PC-9 (cell line): ENCODE measurements around the gene STK40. TPM values are rescaled to one million over a fixed set of nuclear protein-coding genes. Genes with fewer than 3 reads are reported as not detected.

ENCODE experiments used
- BruUV-seq: library from RNA; stranded (reverse); fragments of 400-500 nt; replicated peaks from 2 replicates; lab custom pipeline; 2021; lab: Mats Ljungman, UMichigan
- CTCF ChIA-PET: fragments of 300-600 bp; sonication (Branson Sonifier 250); formaldehyde crosslinking; loops from one replicate; lab custom pipeline; 2022; ENCODE audit warnings: antibody characterized with exemption; lab: Charles Lee
- POLR2A ChIA-PET: fragments of 300-600 bp; sonication (Branson Sonifier 250); formaldehyde crosslinking; loops from one replicate; lab custom pipeline; 2022; ENCODE audit warnings: antibody characterized with exemption; ENCODE audit not compliant: unreplicated experiment; lab: Charles Lee
- DNase-seq, 2 experiments: peaks; one replicate each; pipeline versions ENCODE4 v3.0.0 to v3.0.0-alpha.2; 2015 to 2022; ENCODE audit warnings: mixed read lengths in 1 of 2
- H2AFZ ChIP-seq: fragments of 200-600 bp; sonication (generic); 2 replicates; pipeline ENCODE4 v1.8.1; 2017; ENCODE audit warnings: antibody characterized with exemption
- H3F3A ChIP-seq: fragments of 200-600 bp; sonication (generic); 2 replicates; pipeline ENCODE4 v1.8.1; 2017; ENCODE audit warnings: antibody characterized with exemption, mild to moderate bottlenecking, low read depth; ENCODE audit not compliant: insufficient read depth
- H3K27ac ChIP-seq: fragments of 200-600 bp; sonication (generic); 2 replicates; pipeline ENCODE4 v1.6.1; 2016; ENCODE audit warnings: mixed run types
- H3K27me3 ChIP-seq: fragments of 200-600 bp; sonication (generic); 2 replicates; pipeline ENCODE4 v1.6.1; 2016; ENCODE audit warnings: low read depth, mixed run types; ENCODE audit not compliant: insufficient read depth
- H3K36me3 ChIP-seq: fragments of 200-600 bp; sonication (generic); 2 replicates; pipeline ENCODE4 v1.6.1; 2016; ENCODE audit warnings: low read depth, mixed run types
- H3K4me1 ChIP-seq: fragments of 200-600 bp; sonication (generic); replicated peaks from 2 replicates; pipeline ENCODE4 v1.6.1; 2016; ENCODE audit warnings: mixed run types; ENCODE audit not compliant: insufficient read depth
- H3K4me2 ChIP-seq: fragments of 200-600 bp; sonication (generic); 2 replicates; pipeline ENCODE4 v1.6.1; 2017; ENCODE audit warnings: mixed run types
- H3K4me3 ChIP-seq: fragments of 200-600 bp; sonication (generic); 2 replicates; pipeline ENCODE4 v1.6.1; 2016; ENCODE audit warnings: mixed run types
- H3K79me2 ChIP-seq: fragments of 200-600 bp; sonication (generic); 2 replicates; pipeline ENCODE4 v1.6.1; 2017; ENCODE audit warnings: low read depth, mixed run types
- H3K9me2 ChIP-seq: fragments of 200-600 bp; sonication (generic); 2 replicates; pipeline ENCODE4 v1.8.1; 2017; ENCODE audit warnings: mild to moderate bottlenecking; ENCODE audit not compliant: insufficient read depth
- H3K9me3 ChIP-seq: fragments of 200-600 bp; sonication (generic); 2 replicates; pipeline ENCODE4 v1.8.1; 2016; ENCODE audit warnings: low read depth; ENCODE audit not compliant: insufficient read depth
- H4K20me1 ChIP-seq: fragments of 200-600 bp; sonication (generic); 2 replicates; pipeline ENCODE4 v1.8.1; 2017; ENCODE audit not compliant: insufficient read depth
- EZH2 ChIP-seq: fragments of 200-600 bp; sonication (generic); IDR thresholded peaks from 2 replicates; pipeline ENCODE4 v1.8.0; 2017; ENCODE audit warnings: antibody characterized with exemption, low read depth
- intact Hi-C: fragments of 100-400 bp; cut with micrococcal nuclease; formaldehyde crosslinking; loops from one replicate; pipeline ENCODE4 v1.10.0; 2022; ENCODE audit not compliant: unreplicated experiment
- total RNA-seq: library from RNA; stranded (reverse); gene quantifications from 2 replicates; pipeline ENCODE4 v1.2.3, GENCODE V29; 2021
- TF ChIP-seq, protein P1 (sequence below): fragments of 200-600 bp; sonication (generic); conservative IDR thresholded peaks from 2 replicates; pipeline ENCODE4 v1.6.1; 2017; ENCODE audit warnings: mixed run types, antibody characterized with exemption, mild to moderate bottlenecking, moderate library complexity

STK40 gene
- total RNA-seq, 1 experiment from 2014 or later = 59.2 TPM

DNA sequence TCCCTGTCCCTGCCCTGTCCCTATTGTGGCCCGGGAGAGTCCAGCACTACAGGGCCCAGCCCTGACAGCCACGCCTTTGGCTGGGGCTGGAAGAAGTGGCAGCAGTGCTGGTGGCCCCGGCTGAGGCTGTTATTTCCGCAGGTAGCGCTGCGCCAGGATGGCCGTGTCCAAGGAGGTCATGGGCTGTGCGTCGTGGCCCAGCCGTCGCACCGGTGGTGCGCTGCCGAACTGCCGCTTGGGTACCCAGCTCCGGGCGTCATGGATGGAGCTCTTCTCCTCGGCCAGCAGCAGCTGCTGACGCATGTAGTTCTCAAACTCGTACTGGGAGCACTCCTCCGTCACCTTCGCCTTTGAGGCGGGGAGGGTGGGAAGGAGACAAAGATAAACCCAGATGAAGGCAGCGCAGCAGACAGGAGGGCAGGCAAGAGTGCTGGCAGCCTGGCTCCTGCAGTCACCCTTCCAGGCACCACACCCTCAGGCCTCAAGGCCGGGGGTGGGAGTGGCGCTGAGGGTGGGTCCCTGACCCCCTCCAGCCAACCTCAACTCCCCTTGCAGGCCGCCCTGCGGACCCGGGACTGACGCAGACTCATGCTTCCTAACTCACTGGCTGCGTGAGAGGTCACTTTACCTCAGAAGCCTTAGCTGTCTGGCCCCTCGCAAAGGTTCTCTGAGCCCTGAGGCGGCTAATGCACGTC is 44.0 kb downstream of the STK40 start:
- Histone ChIP-seq H3K27me3 (no peaks in the 10 kb centered on the region), H3K4me1 (peaks cover 20% of the 10 kb centered on the region), H3F3A (peaks cover 31% of the 10 kb centered on the region), H3K36me3 (peaks cover 5% of the 10 kb centered on the region; the same call in 1 of the 2 replicates), H4K20me1 (no peaks in the 10 kb centered on the region), H2AFZ (no peak overlapping the region), H3K9me2 (no peaks in the 10 kb centered on the region), H3K9me3 (no peaks in the 10 kb centered on the region), H3K27ac (peak overlapping the region; percentile 75; the same call in 1 of the 2 replicates), H3K4me2 (no peak overlapping the region), H3K79me2 (no peaks in the 10 kb centered on the region), H3K4me3 (no peak overlapping the region)
- no TSS peak for BruUV-seq
- ChIA-PET POLR2A (no interaction called here), CTCF (interaction anchor here (0.5 to 2.3 kb wide), 14 partner anchors 10 to 1466 kb away, joined by 3 to 21 read pairs (median 6); partner anchors contain the start of genes SH3D21, TRAPPC3 and YRDC)
- TF ChIP-seq, protein P1, sequence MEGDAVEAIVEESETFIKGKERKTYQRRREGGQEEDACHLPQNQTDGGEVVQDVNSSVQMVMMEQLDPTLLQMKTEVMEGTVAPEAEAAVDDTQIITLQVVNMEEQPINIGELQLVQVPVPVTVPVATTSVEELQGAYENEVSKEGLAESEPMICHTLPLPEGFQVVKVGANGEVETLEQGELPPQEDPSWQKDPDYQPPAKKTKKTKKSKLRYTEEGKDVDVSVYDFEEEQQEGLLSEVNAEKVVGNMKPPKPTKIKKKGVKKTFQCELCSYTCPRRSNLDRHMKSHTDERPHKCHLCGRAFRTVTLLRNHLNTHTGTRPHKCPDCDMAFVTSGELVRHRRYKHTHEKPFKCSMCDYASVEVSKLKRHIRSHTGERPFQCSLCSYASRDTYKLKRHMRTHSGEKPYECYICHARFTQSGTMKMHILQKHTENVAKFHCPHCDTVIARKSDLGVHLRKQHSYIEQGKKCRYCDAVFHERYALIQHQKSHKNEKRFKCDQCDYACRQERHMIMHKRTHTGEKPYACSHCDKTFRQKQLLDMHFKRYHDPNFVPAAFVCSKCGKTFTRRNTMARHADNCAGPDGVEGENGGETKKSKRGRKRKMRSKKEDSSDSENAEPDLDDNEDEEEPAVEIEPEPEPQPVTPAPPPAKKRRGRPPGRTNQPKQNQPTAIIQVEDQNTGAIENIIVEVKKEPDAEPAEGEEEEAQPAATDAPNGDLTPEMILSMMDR = no peak
- no peak for TF ChIP-seq EZH2
- intact Hi-C loops = loop anchor here (1.0 to 5.0 kb wide), 7 partner anchors 28 to 836 kb away; partner anchors contain the start of genes LSM10 and OSCP1
- no peak for DNase-seq

DNA sequence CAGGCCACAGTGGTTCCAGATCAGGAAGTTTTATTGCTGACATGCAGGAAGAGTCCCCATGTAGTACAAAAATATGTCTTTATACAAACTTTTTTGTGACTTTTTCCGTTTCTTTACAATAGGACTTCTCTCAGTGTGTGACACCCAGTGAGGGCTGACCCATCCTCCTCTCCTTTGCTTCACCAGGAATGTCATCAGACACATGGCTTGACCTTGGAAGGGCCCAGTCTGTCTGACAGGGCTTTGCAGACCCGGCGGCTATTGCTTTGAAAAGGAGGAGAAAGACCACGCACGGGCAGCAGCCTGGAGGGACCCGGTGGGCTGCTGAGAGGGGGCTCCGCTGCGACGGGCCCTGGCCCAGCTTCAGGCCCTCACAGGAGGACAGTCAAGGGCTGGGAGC is 46.1 kb downstream of the STK40 start:
- DNase-seq = no peak
- intact Hi-C loops = loop anchor here (5.0 kb wide), 2 partner anchors 213 to 838 kb away; no protein-coding TSS in a partner anchor
- H3K4me3 ChIP-seq = no peak overlapping the region
- H3K27ac ChIP-seq = no peak overlapping the region
- no peak overlapping the region for H2AFZ ChIP-seq
- H3K36me3 ChIP-seq = peaks cover 5% of the 10 kb centered on the region; the same call in 1 of the 2 replicates
- H3K4me2 ChIP-seq = no peak overlapping the region
- TF ChIP-seq, protein P1 = no peak
- no peak for TF ChIP-seq EZH2
- no peaks in the 10 kb centered on the region for H3K9me3 ChIP-seq
- no peaks in the 10 kb centered on the region for H3K27me3 ChIP-seq
- CTCF ChIA-PET = no interaction called here
- peaks cover 17% of the 10 kb centered on the region for H3K4me1 ChIP-seq
- no TSS peak for BruUV-seq
- no peaks in the 10 kb centered on the region for H4K20me1 ChIP-seq
- peaks cover 17% of the 10 kb centered on the region for H3F3A ChIP-seq
- POLR2A ChIA-PET = no interaction called here
- no peaks in the 10 kb centered on the region for H3K9me2 ChIP-seq
- H3K79me2 ChIP-seq = no peaks in the 10 kb centered on the region

DNA sequence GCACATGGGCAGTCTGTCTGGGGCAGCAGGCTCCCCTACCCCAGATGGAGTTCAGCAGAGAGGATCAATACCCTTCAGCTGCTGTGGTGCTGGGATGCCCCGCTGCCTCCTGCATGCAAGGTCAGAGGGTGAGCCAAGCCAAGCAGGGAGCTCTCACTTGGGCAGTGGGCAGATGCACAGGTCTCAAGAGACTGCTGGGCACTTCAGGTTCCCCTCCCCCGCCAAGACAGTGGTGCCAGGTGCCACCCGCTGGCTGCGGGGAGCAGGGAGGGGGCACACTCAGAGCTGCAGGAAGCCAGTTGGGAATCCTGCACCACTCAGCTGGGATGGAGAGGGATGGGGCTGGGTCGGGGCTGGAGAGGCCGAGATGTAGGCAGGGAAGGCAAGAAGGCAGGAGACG is 46.5 kb downstream of the STK40 start:
- no peak for TF ChIP-seq EZH2
- TF ChIP-seq, protein P1 = no peak
- Histone ChIP-seq H3K79me2 (no peaks in the 10 kb centered on the region), H3K9me2 (no peaks in the 10 kb centered on the region), H4K20me1 (no peaks in the 10 kb centered on the region), H3F3A (peaks cover 13% of the 10 kb centered on the region), H3K27me3 (no peaks in the 10 kb centered on the region), H3K9me3 (no peaks in the 10 kb centered on the region), H3K36me3 (peaks cover 5% of the 10 kb centered on the region; the same call in 1 of the 2 replicates), H3K4me2 (no peak overlapping the region), H3K27ac (no peak overlapping the region), H3K4me1 (peaks cover 13% of the 10 kb centered on the region), H3K4me3 (no peak overlapping the region), H2AFZ (no peak overlapping the region)
- POLR2A ChIA-PET = no interaction called here
- DNase-seq = no peak
- BruUV-seq = no TSS peak
- intact Hi-C loops = no loop called here
- CTCF ChIA-PET = no interaction called here
